ENCODE measurements around the gene GP1BB. TPM values are rescaled to one million over a fixed set of nuclear protein-coding genes. Genes with fewer than 3 reads are reported as not detected.

The GP1BB gene
- total and polyA plus RNA-seq, 2 of the 13 experiments (the other 11 are each of a cell fraction or from before 2014, with no cell fraction given), result not detected

- POLR2A ChIA-PET, result no interaction called here
- H3K4me1 ChIP-seq (ENCODE audit: insufficient read depth, low read length), result no peaks in the 10 kb centered on the region
- in situ Hi-C loops (cut with HindIII; ENCODE audit: extremely low pct_ligation_motif_present, low pct_unique_long_range_greater_than_20kb) (no loop called here), intact Hi-C loops (cut with micrococcal nuclease; ENCODE audit: unreplicated experiment) (no loop called here)
- no TSS peak for BruUV-seq (replicated peaks)
- 39% methylated on average over 11 of the region's 11 CpGs for WGBS (ENCODE audit: low lambda C conversion rate)
- H3K79me2 ChIP-seq (ENCODE audit: insufficient read depth, low read length), result no peaks in the 10 kb centered on the region
- CTCF ChIA-PET (ENCODE audit: low intra/inter-chr PET ratio, low total read pairs), result no interaction called here
- FAIRE-seq, result no peak
- no peak overlapping the region for H3K4me3 ChIP-seq (replicated peaks in 1 of 3; ENCODE audit: insufficient read depth in 1 of 3, low read depth in 2 of 3, low read length in 3 of 3)
- peaks cover 0 to 10% of the 10 kb centered on the region in 2 experiments; a peak in 3 of 5 replicates for H3K27me3 ChIP-seq (ENCODE audit: control insufficient read depth in 1 of 2, insufficient read depth in 2 of 2, low read length in 2 of 2)
- no peak overlapping the region for H3K4me2 ChIP-seq (ENCODE audit: low read depth, low read length)
- no peak for DNase-seq (ENCODE audit: low spot score)
- H3K9me3 ChIP-seq (ENCODE audit: low read length), result no peaks in the 10 kb centered on the region
- TF ChIP-seq, protein P1, sequence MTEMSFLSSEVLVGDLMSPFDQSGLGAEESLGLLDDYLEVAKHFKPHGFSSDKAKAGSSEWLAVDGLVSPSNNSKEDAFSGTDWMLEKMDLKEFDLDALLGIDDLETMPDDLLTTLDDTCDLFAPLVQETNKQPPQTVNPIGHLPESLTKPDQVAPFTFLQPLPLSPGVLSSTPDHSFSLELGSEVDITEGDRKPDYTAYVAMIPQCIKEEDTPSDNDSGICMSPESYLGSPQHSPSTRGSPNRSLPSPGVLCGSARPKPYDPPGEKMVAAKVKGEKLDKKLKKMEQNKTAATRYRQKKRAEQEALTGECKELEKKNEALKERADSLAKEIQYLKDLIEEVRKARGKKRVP (CRISPR knock-in tag; IDR thresholded peaks at IDR 0.05), result peak in 1 of 2 experiments; percentile 83; a peak in 2 of 4 replicates
- no peak for TF ChIP-seq SMC3 (IDR thresholded peaks at IDR 0.05; ENCODE audit: low read length)
- peak; percentile 23; the same call in 1 of the 2 replicates for TF ChIP-seq CEBPB (IDR thresholded peaks at IDR 0.05; ENCODE audit: borderline replicate concordance, low read depth, low read length)
- no peak for TF ChIP-seq ZNF296 (CRISPR knock-in tag; conservative IDR thresholded peaks at IDR 0.05)
- no peaks in the 10 kb centered on the region for H3K36me3 ChIP-seq (replicated peaks in 1 of 2; ENCODE audit: control insufficient read depth in 1 of 2, insufficient read depth in 2 of 2, low read length in 2 of 2)
- no peak overlapping the region for H2AFZ ChIP-seq (ENCODE audit: low read length)
- no peak overlapping the region for H3K27ac ChIP-seq (ENCODE audit: extremely low read length, insufficient read depth, low read length)
- H3K9ac ChIP-seq (ENCODE audit: insufficient read depth, low read depth, low read length), result no peak overlapping the region
- no peak for ATAC-seq
- H4K20me1 ChIP-seq (ENCODE audit: insufficient read depth, low read length), result no peaks in the 10 kb centered on the region
These were observed 42.2 kb upstream of the GP1BB start for GRCh38 chr22:19680911-19681862.

- Histone ChIP-seq H3K9ac (ENCODE audit: insufficient read depth, low read depth, low read length) (no peak overlapping the region), H4K20me1 (ENCODE audit: insufficient read depth, low read length) (no peaks in the 10 kb centered on the region), H3K4me1 (ENCODE audit: insufficient read depth, low read length) (no peaks in the 10 kb centered on the region), H3K36me3 (replicated peaks in 1 of 2; ENCODE audit: control insufficient read depth in 1 of 2, insufficient read depth in 2 of 2, low read length in 2 of 2) (no peaks in the 10 kb centered on the region), H3K27ac (ENCODE audit: extremely low read length, insufficient read depth, low read length) (no peak overlapping the region), H2AFZ (ENCODE audit: low read length) (no peak overlapping the region), H3K4me2 (ENCODE audit: low read depth, low read length) (no peak overlapping the region), H3K4me3 (replicated peaks in 1 of 3; ENCODE audit: insufficient read depth in 1 of 3, low read depth in 2 of 3, low read length in 3 of 3) (no peak overlapping the region), H3K9me3 (ENCODE audit: low read length) (no peaks in the 10 kb centered on the region), H3K27me3 (ENCODE audit: control insufficient read depth in 1 of 2, insufficient read depth in 2 of 2, low read length in 2 of 2) (peaks cover 0 to 13% of the 10 kb centered on the region in 2 experiments; a peak in 3 of 5 replicates), H3K79me2 (ENCODE audit: insufficient read depth, low read length) (no peaks in the 10 kb centered on the region)
- no peak for FAIRE-seq
- POLR2A ChIA-PET, result no interaction called here
- in situ Hi-C loops (cut with HindIII; ENCODE audit: extremely low pct_ligation_motif_present, low pct_unique_long_range_greater_than_20kb), result no loop called here
- CTCF ChIA-PET (ENCODE audit: low intra/inter-chr PET ratio, low total read pairs), result no interaction called here
- BruUV-seq (replicated peaks), result no TSS peak
- ATAC-seq, result no peak
- intact Hi-C loops (cut with micrococcal nuclease; ENCODE audit: unreplicated experiment), result no loop called here
- 4% methylated on average over 6 of the region's 6 CpGs for WGBS (ENCODE audit: low lambda C conversion rate)
- DNase-seq (ENCODE audit: low spot score), result no peak
- TF ChIP-seq FOSL2 (CRISPR knock-in tag; IDR thresholded peaks at IDR 0.05) (no peak), GFI1 (CRISPR knock-in tag; IDR thresholded peaks at IDR 0.05; ENCODE audit: borderline replicate concordance) (no peak), ZBTB10 (CRISPR knock-in tag; IDR thresholded peaks at IDR 0.05; ENCODE audit: borderline replicate concordance) (no peak), FOXM1 (CRISPR knock-in tag; IDR thresholded peaks at IDR 0.05) (no peak), ZNF274 (CRISPR knock-in tag; IDR thresholded peaks at IDR 0.05) (no peak), ARNT2 (CRISPR knock-in tag; IDR thresholded peaks at IDR 0.05; ENCODE audit: low read depth) (no peak), ATRX (CRISPR knock-in tag; IDR thresholded peaks at IDR 0.05; ENCODE audit: borderline replicate concordance) (no peak), KAT8 (CRISPR knock-in tag; IDR thresholded peaks at IDR 0.05) (no peak)
- TF ChIP-seq, protein P2, sequence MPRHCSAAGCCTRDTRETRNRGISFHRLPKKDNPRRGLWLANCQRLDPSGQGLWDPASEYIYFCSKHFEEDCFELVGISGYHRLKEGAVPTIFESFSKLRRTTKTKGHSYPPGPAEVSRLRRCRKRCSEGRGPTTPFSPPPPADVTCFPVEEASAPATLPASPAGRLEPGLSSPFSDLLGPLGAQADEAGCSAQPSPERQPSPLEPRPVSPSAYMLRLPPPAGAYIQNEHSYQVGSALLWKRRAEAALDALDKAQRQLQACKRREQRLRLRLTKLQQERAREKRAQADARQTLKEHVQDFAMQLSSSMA (CRISPR knock-in tag; IDR thresholded peaks at IDR 0.05), result no peak
These were observed 41.5 kb upstream of the GP1BB start for GRCh38 chr22:19681863-19682245.

Data from HepG2 (cell line).